Right lobe of liver (tissue), 4 donors: ENCODE measurements around the gene LANCL3.

Experiments
- CTCF ChIP-seq, 4 donors: fragments of 200-600 bp in 3 of 4; fragments of 450-650 bp in 1 of 4; IDR thresholded peaks; one replicate each; pipeline versions ENCODE4 v1.5.1 to v1.8.0; 2016 to 2022; ENCODE audit warnings: antibody characterized with exemption in 4 of 4, mild to moderate bottlenecking in 2 of 4
- POLR2A ChIP-seq: fragments of 450-650 bp; IDR thresholded peaks from one replicate; pipeline ENCODE4 v1.6.1; 2017; ENCODE audit warnings: antibody characterized with exemption, mild to moderate bottlenecking
- donor health status: DM: no; HTN: no; CAD: no.
- donor health status: DM: no; HTN: no; CAD: no.
- donor health status: DM: no; HTN: yes; CAD: no.

- TF ChIP-seq CTCF (IDR thresholded peaks at IDR 0.05) (no peak), POLR2A (no peak)
Observed at GRCh38 chrX:37692918-37693317, 121.5 kb downstream of the LANCL3 start.
